MCF 10A (cell line): ENCODE data around the gene HSPA12B. TPM values are rescaled to one million over a fixed set of nuclear protein-coding genes. Genes with fewer than 3 reads are reported as not detected.

Experiments
- BruUV-seq: library from RNA; stranded (reverse); fragments of 400-500 nt; replicated peaks from 2 replicates; lab custom pipeline; 2021; lab: Mats Ljungman, UMichigan
- CTCF ChIA-PET: fragments of 300-600 bp; sonication (Branson Sonifier 250); formaldehyde crosslinking; extraction: SDS; loops from one replicate; lab custom pipeline; 2021; ENCODE audit warnings: antibody characterized with exemption, inconsistent platforms; lab: Yijun Ruan, JAX
- POLR2A ChIA-PET: fragments of 300-600, 350-650 bp; sonication (Branson Sonifier 250); formaldehyde crosslinking; extraction: SDS; loops from one replicate; lab custom pipeline; 2020; ENCODE audit warnings: antibody characterized with exemption, inconsistent platforms; lab: Yijun Ruan, JAX
- DNase-seq: peaks from one replicate; pipeline ENCODE4 v3.0.0-alpha.2; 2018; ENCODE audit not compliant: unreplicated experiment
- H3K27ac Mint-ChIP-seq: one replicate; pipeline ENCODE4 v1.8.0; 2022; ENCODE audit warnings: mild to moderate bottlenecking, low read depth, mixed read lengths; ENCODE audit not compliant: unreplicated experiment
- H3K27me3 Mint-ChIP-seq: one replicate; pipeline ENCODE4 v1.8.0; 2022; ENCODE audit warnings: mixed read lengths; ENCODE audit not compliant: insufficient read depth, unreplicated experiment
- H3K36me3 Mint-ChIP-seq: one replicate; pipeline ENCODE4 v1.8.0; 2022; ENCODE audit warnings: mild to moderate bottlenecking, moderate library complexity, mixed read lengths; ENCODE audit not compliant: insufficient read depth, unreplicated experiment
- H3K4me1 Mint-ChIP-seq: one replicate; pipeline ENCODE4 v1.8.0; 2022; ENCODE audit warnings: mixed read lengths; ENCODE audit not compliant: insufficient read depth, unreplicated experiment
- H3K4me3 Mint-ChIP-seq: one replicate; pipeline ENCODE4 v1.8.0; 2022; ENCODE audit warnings: mild to moderate bottlenecking, moderate library complexity, mixed read lengths; ENCODE audit not compliant: unreplicated experiment
- H3K9me3 Mint-ChIP-seq: one replicate; pipeline ENCODE4 v1.8.0; 2022; ENCODE audit warnings: mixed read lengths; ENCODE audit not compliant: unreplicated experiment
- intact Hi-C: fragments of 100-400 bp; cut with micrococcal nuclease; formaldehyde crosslinking; loops from 2 replicates; pipeline ENCODE4 v1.14.1; 2022
- total RNA-seq: library from RNA; stranded (reverse); gene quantifications from 2 replicates; pipeline ENCODE4 v1.2.3, GENCODE V29; 2022
- TF ChIP-seq, protein P1 (sequence below): fragments of 200-600 bp; IDR thresholded peaks from one replicate; pipeline ENCODE4 v1.8.0; 2022; ENCODE audit warnings: antibody characterized with exemption, mild to moderate bottlenecking; ENCODE audit not compliant: unreplicated experiment

The HSPA12B gene
- total RNA-seq, 1 experiment from 2014 or later, result not detected

DNA sequence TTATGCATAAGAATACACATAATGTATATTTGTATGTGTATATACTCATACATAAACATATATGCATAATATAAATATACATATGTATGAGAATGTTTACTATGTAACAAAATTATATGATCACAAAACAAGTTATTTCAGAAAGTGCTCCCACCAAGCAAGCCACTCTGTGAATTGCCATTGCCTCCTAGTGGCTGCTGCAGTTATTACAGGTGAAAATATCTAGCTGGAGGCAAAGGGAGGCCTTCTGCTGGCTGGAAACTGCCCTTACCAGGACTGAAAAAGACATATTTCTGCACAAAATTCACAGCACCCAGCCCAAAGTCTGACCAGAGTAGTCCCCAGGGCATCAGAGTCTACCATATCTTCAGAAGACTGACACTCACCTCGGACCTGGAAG, 36.3 kb upstream of the HSPA12B start:
- no peaks in the 10 kb centered on the region for H3K27me3 Mint-ChIP-seq
- BruUV-seq, result no TSS peak
- no peaks in the 10 kb centered on the region for H3K36me3 Mint-ChIP-seq
- TF ChIP-seq, protein P1, sequence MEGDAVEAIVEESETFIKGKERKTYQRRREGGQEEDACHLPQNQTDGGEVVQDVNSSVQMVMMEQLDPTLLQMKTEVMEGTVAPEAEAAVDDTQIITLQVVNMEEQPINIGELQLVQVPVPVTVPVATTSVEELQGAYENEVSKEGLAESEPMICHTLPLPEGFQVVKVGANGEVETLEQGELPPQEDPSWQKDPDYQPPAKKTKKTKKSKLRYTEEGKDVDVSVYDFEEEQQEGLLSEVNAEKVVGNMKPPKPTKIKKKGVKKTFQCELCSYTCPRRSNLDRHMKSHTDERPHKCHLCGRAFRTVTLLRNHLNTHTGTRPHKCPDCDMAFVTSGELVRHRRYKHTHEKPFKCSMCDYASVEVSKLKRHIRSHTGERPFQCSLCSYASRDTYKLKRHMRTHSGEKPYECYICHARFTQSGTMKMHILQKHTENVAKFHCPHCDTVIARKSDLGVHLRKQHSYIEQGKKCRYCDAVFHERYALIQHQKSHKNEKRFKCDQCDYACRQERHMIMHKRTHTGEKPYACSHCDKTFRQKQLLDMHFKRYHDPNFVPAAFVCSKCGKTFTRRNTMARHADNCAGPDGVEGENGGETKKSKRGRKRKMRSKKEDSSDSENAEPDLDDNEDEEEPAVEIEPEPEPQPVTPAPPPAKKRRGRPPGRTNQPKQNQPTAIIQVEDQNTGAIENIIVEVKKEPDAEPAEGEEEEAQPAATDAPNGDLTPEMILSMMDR, result peak; percentile 44
- intact Hi-C loops, result no loop called here
- no peaks in the 10 kb centered on the region for H3K9me3 Mint-ChIP-seq
- H3K4me3 Mint-ChIP-seq, result no peak overlapping the region
- no peaks in the 10 kb centered on the region for H3K4me1 Mint-ChIP-seq
- DNase-seq, result no peak
- ChIA-PET POLR2A (interaction anchor here (0.7 to 1.2 kb wide), 2 partner anchors 15 to 843 kb away, joined by 3 read pairs; no protein-coding TSS in a partner anchor), CTCF (interaction anchor here (0.6 to 6.9 kb wide), 10 partner anchors 8 to 28 kb away, joined by 3 to 49 read pairs (median 6); partner anchors contain the start of gene SIGLEC1)
- H3K27ac Mint-ChIP-seq, result no peak overlapping the region

DNA sequence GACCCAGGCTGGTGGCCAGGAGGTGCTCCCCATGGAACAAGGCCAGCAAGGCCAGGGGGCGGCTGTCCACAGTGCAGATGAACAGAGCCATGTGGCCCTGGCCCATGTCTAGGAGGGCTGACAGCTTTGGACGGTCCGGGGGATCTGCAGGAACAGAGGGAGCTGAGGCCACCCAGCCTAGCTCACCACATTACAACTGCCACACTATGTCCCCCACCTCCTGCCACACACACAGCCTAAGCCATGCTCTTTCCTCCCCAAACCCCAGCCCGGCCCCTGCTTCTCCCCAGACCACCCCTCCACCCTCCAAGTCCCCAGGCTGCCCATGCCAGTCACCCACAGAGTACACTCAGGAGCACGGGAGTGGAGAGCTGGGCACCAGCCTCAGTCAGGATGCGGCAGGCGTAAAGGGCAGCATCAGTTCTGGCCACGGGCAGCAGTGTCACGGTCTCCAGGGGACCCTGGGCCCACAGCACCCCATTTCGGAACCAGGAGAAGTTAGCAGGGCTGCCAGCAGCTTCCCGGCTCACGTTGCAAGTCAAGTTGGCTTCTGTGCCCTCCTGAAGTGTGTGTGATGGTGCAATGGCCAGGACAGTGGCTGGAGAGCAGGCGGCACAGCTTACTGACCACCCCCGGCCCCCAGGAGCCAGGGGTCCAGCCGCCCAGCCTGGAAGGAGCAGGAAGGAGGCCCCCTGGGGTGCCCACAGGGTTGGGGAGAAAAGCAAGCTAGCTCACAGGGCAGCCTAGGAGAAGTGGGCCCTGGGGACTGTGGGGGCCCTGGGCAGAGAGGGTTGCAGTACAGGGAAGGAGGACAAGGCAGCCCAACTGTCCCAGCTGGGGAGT, 35.5 kb upstream of the HSPA12B start:
- POLR2A ChIA-PET, result interaction anchor here (0.8 to 1.7 kb wide), 3 partner anchors 9 to 14 kb away, joined by 3 to 6 read pairs (median 5); no protein-coding TSS in a partner anchor
- Mint-ChIP-seq H3K4me3 (no peak overlapping the region), H3K36me3 (no peaks in the 10 kb centered on the region), H3K27ac (no peak overlapping the region), H3K27me3 (no peaks in the 10 kb centered on the region), H3K4me1 (no peaks in the 10 kb centered on the region), H3K9me3 (no peaks in the 10 kb centered on the region)
- no peak for DNase-seq
- TF ChIP-seq, protein P1, result no peak
- intact Hi-C loops, result no loop called here
- BruUV-seq, result no TSS peak
- CTCF ChIA-PET, result interaction anchor here (0.6 to 6.9 kb wide), 12 partner anchors 7 to 80 kb away, joined by 3 to 49 read pairs (median 4); partner anchors contain the start of gene SIGLEC1

DNA sequence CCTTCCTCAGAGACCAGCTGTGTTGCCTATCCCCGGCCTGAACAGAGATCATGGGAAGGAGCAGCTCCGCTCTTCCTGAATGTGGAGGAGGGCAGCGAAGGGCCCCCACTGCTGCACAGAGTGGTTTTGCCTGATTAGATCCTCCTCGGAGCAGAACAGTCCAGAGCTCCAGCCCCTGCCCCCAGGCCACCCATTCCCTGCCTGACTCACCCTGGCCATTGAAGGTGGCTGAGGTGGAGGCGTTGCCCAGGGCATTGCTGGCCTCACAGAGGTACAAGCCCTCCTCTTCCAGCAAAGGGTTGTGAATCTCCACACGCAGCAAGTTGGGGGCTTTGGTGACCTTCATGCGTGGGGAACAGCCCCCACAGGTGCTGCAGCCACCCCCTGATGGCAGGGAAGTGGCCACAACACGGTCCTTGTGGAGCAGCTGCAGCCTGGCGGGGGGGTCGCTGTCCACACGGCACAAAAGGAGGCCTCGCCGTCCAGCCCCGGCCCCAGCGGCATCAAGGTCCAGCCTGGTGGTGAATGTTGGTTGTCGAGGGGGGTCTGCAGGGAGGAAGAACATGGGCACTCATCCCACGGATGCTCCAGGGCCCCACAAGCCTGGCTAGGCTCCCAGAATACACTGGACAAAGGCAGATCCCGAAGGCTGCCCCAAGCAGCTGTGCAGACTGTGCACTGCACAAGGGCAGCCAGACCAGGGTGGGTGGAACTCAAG, 34.7 kb upstream of the HSPA12B start:
- Mint-ChIP-seq H3K4me3 (no peak overlapping the region), H3K36me3 (no peaks in the 10 kb centered on the region), H3K4me1 (no peaks in the 10 kb centered on the region), H3K27me3 (no peaks in the 10 kb centered on the region), H3K27ac (no peak overlapping the region), H3K9me3 (no peaks in the 10 kb centered on the region)
- ChIA-PET POLR2A (interaction anchor here (0.8 to 1.7 kb wide), 5 partner anchors 9 to 117 kb away, joined by 3 to 6 read pairs (median 5); partner anchors contain the start of gene ADISSP), CTCF (interaction anchor here (1.0 to 6.9 kb wide), 6 partner anchors 9 to 25 kb away, joined by 3 to 49 read pairs (median 10); partner anchors contain the start of gene SIGLEC1)
- no TSS peak for BruUV-seq
- TF ChIP-seq, protein P1, result no peak
- no peak for DNase-seq
- intact Hi-C loops, result no loop called here
